GM12878 (cell line): ENCODE measurements around the gene TRH. TPM values are rescaled to one million over a fixed set of nuclear protein-coding genes. Genes with fewer than 3 reads are reported as not detected.

Experiments
- ATAC-seq: fragments of 200-7000 bp; cut with Tn5 transposase; 3 replicates; pipeline ENCODE4 v1.9.1; 2020; ENCODE audit warnings: mild to moderate bottlenecking, moderate library complexity
- BruUV-seq: library from RNA; stranded (reverse); fragments of 400-500 nt; replicated peaks from 2 replicates; lab custom pipeline; 2021; lab: Mats Ljungman, UMichigan
- CTCF ChIA-PET: fragments of 300-600 bp; sonication (Branson Sonifier 250); formaldehyde crosslinking; extraction: SDS; loops from one replicate; lab custom pipeline; 2021; ENCODE audit warnings: inconsistent platforms; lab: Yijun Ruan, JAX
- POLR2A ChIA-PET: fragments of 350-600 bp; formaldehyde crosslinking; extraction: SDS; loops from one replicate; lab custom pipeline; 2021; ENCODE audit warnings: inconsistent platforms; lab: Charles Lee
- RAD21 ChIA-PET: fragments of 300-600 bp; sonication (Branson Sonifier 250); formaldehyde crosslinking; loops from one replicate; lab custom pipeline; 2023; ENCODE audit warnings: antibody characterized with exemption; ENCODE audit not compliant: unreplicated experiment; lab: Charles Lee
- SMC1A ChIA-PET: fragments of 300-600 bp; sonication (Branson Sonifier 250); formaldehyde crosslinking; loops from one replicate; lab custom pipeline; 2023; ENCODE audit not compliant: unreplicated experiment, uncharacterized antibody; lab: Charles Lee
- DNase-seq: peaks from one replicate; pipeline ENCODE4 v3.0.0-alpha.2; 2011; ENCODE audit warnings: low read depth, low spot score
- FAIRE-seq: peaks from 3 replicates; lab custom pipeline; 2011; peaks lifted over from hg19 to GRCh38; lab: Jason Lieb, UNC
- H2AFZ ChIP-seq: 2 replicates; pipeline ENCODE4 v1.6.0; 2011; ENCODE audit warnings: low read depth, low read length, control low read depth; ENCODE audit not compliant: control insufficient read depth
- H3K27ac ChIP-seq: 2 replicates; pipeline ENCODE4 v1.5.1; 2011; ENCODE audit warnings: control low read depth; ENCODE audit not compliant: control insufficient read depth, insufficient read depth
- H3K27me3 ChIP-seq, 2 experiments: replicated peaks in 1 of 2; 2 replicates each; pipeline versions ENCODE4 v1.6.0 to v1.6.1; 2011; ENCODE audit warnings: low read length in 1 of 2; ENCODE audit not compliant: control insufficient read depth in 2 of 2, insufficient read depth in 2 of 2
- H3K36me3 ChIP-seq, 2 experiments: 2 replicates each; pipeline ENCODE4 v1.5.1; 2011; ENCODE audit warnings: low read length in 1 of 2; ENCODE audit not compliant: control insufficient read depth in 2 of 2, insufficient read depth in 2 of 2
- H3K4me1 ChIP-seq: 2 replicates; pipeline ENCODE4 v1.6.1; 2011; ENCODE audit warnings: mild to moderate bottlenecking, low read length, moderate library complexity, mixed read lengths; ENCODE audit not compliant: control insufficient read depth, insufficient read depth
- H3K4me2 ChIP-seq: 2 replicates; pipeline ENCODE4 v1.6.0; 2011; ENCODE audit warnings: control low read depth; ENCODE audit not compliant: control insufficient read depth, insufficient read depth
- H3K4me3 ChIP-seq: fragments of 200-600 bp; sonication (generic); 2 replicates; pipeline ENCODE4 v1.5.1; 2016
- H3K79me2 ChIP-seq: 2 replicates; pipeline ENCODE4 v1.6.0; 2011; ENCODE audit warnings: low read length; ENCODE audit not compliant: control insufficient read depth, insufficient read depth
- H3K9ac ChIP-seq: 2 replicates; pipeline ENCODE4 v1.8.0; 2011; ENCODE audit warnings: low read length, control low read depth, mixed read lengths; ENCODE audit not compliant: control insufficient read depth, insufficient read depth
- H3K9me3 ChIP-seq: replicated peaks from 3 replicates; pipeline ENCODE4 v1.5.1; 2011; ENCODE audit warnings: mild to moderate bottlenecking, low read length; ENCODE audit not compliant: control insufficient read depth, insufficient read depth
- H4K20me1 ChIP-seq: 2 replicates; pipeline ENCODE4 v1.6.0; 2011; ENCODE audit not compliant: control insufficient read depth, insufficient read depth
- CTCF ChIP-seq, 3 experiments: IDR thresholded peaks in 2 of 3; conservative IDR thresholded peaks in 1 of 3; 2 replicates each; pipeline ENCODE4 v1.5.1; 2011; ENCODE audit warnings: low read depth in 3 of 3, low read length in 3 of 3, mild to moderate bottlenecking in 3 of 3, control low read depth in 2 of 3, moderate library complexity in 2 of 3, inconsistent platforms in 1 of 3, mixed read lengths in 1 of 3; ENCODE audit not compliant: control insufficient read depth in 2 of 3, insufficient read depth in 1 of 3; ENCODE audit errors: extremely low read depth in 1 of 3
- FOXM1 ChIP-seq: IDR thresholded peaks from 2 replicates; pipeline ENCODE4 v1.6.1; 2012; ENCODE audit warnings: low read depth, mild to moderate bottlenecking, inconsistent platforms, low read length, moderate library complexity
- PAX8 ChIP-seq: fragments of 450-650 bp; IDR thresholded peaks from 2 replicates; pipeline ENCODE4 v1.6.1; 2017; ENCODE audit warnings: mild to moderate bottlenecking, moderate library complexity
- RAD21 ChIP-seq: IDR thresholded peaks from 2 replicates; pipeline ENCODE4 v1.6.1; 2011; ENCODE audit warnings: mild to moderate bottlenecking, low read depth, low read length, moderate library complexity; ENCODE audit not compliant: insufficient read depth
- RFX5 ChIP-seq: IDR thresholded peaks from 2 replicates; pipeline ENCODE4 v1.6.1; 2011; ENCODE audit warnings: low read depth, low read length, improper control_type of control experiment
- SMC3 ChIP-seq: IDR thresholded peaks from 2 replicates; pipeline ENCODE4 v1.6.1; 2011; ENCODE audit warnings: low read length, improper control_type of control experiment, borderline replicate concordance
- YY1 ChIP-seq: IDR thresholded peaks from 2 replicates; pipeline ENCODE4 v1.6.1; 2011; ENCODE audit warnings: low read depth, mild to moderate bottlenecking, low read length
- ZNF207 ChIP-seq: fragments of 450-650 bp; IDR thresholded peaks from 2 replicates; pipeline ENCODE4 v1.6.1; 2014; ENCODE audit warnings: antibody characterized with exemption, mild to moderate bottlenecking, borderline replicate concordance
- WGBS: methylation state at CpG from one replicate; pipeline ENCODE4 v1.1.6; 2016; ENCODE audit warnings: low lambda C conversion rate; ENCODE audit not compliant: insufficient replicate concordance, insufficient coverage; ENCODE audit errors: missing lambda C conversion rate; 5-methylcytosine and 5-hydroxymethylcytosine counted together
- in situ Hi-C: fragments of 300-500 bp; cut with MboI; formaldehyde crosslinking; loops from 9 replicates; pipeline ENCODE4 v1.14.3; 2018; ENCODE audit warnings: mixed read lengths
- intact Hi-C: fragments of 100-400 bp; cut with micrococcal nuclease; formaldehyde crosslinking; loops from one replicate; pipeline ENCODE4 v1.14.2; 2022; ENCODE audit not compliant: unreplicated experiment
- polyA plus RNA-seq, 11 experiments: library from polyadenylated mRNA; depleted of rRNA in 4 of 11; unstranded in 6 of 11; stranded (reverse) in 5 of 11; fragments of >200 nt; fragmentation: Nextera tagmentation in 4 of 11; fragmentation: Illumina TruSeq in 1 of 11; extraction: Ambion mirVana in 4 of 11; extraction: Trizol in 1 of 11; gene quantifications; 1 replicate in 1 of 11; 2 replicates in 10 of 11; pipeline versions ENCODE4 v1.2.1 to v1.2.3, GENCODE V29; 2011 to 2016; ENCODE audit warnings: inconsistent platforms in 2 of 11, missing spikeins in 2 of 11, low read depth in 1 of 11
- total RNA-seq, 4 experiments: library from RNA; depleted of rRNA in 3 of 4; stranded (reverse); fragments of >200 nt in 3 of 4; fragmentation: Illumina TruSeq in 1 of 4; extraction: Trizol in 1 of 4; gene quantifications; 2 replicates each; pipeline versions ENCODE4 v1.2.1 to v1.2.3, GENCODE V29; 2013 to 2021
- TF ChIP-seq, protein P1 (sequence below): fragments of 450-650 bp; IDR thresholded peaks from 2 replicates; pipeline ENCODE4 v1.6.1; 2016; ENCODE audit warnings: mild to moderate bottlenecking

TRH gene
- total and polyA plus RNA-seq, 10 of the 15 experiments (the other 5 are each of a cell fraction or from before 2014, with no cell fraction given) = not detected

GRCh38 chr3:129934234-129935123 lies 40.0 kb upstream of the TRH start:
- 20% methylated on average over 20 of the region's 20 CpGs for WGBS
- Histone ChIP-seq H3K36me3 (no peaks in the 10 kb centered on the region), H4K20me1 (no peaks in the 10 kb centered on the region), H3K4me2 (no peak overlapping the region), H3K27ac (no peak overlapping the region), H2AFZ (no peak overlapping the region), H3K9me3 (no peaks in the 10 kb centered on the region; the same call in none of the 3 replicates), H3K4me1 (no peaks in the 10 kb centered on the region), H3K9ac (no peak overlapping the region), H3K4me3 (no peak overlapping the region), H3K79me2 (no peaks in the 10 kb centered on the region), H3K27me3 (no peaks in the 10 kb centered on the region)
- POLR2A ChIA-PET = no interaction called here
- peak; percentile 73 for FAIRE-seq
- TF ChIP-seq SMC3 (peak; percentile 83), CTCF (IDR thresholded peaks at IDR 0.05 in 2 of 3, conservative IDR thresholded peaks at IDR 0.05 in 1 of 3; ENCODE audit: control insufficient read depth in 2 of 3, extremely low read depth in 1 of 3, insufficient read depth in 1 of 3, low read depth in 3 of 3, low read length in 3 of 3) (peak; percentile 82 to 86 (median 85)), PAX8 (no peak), YY1 (0 out of 2 replicates have a peak, but pooled peaks have one; percentile 26), ZNF207 (no peak), FOXM1 (0 out of 2 replicates have a peak, but pooled peaks have one; percentile 6), RFX5 (no peak), RAD21 (peak; percentile 92)
- TF ChIP-seq, protein P1, sequence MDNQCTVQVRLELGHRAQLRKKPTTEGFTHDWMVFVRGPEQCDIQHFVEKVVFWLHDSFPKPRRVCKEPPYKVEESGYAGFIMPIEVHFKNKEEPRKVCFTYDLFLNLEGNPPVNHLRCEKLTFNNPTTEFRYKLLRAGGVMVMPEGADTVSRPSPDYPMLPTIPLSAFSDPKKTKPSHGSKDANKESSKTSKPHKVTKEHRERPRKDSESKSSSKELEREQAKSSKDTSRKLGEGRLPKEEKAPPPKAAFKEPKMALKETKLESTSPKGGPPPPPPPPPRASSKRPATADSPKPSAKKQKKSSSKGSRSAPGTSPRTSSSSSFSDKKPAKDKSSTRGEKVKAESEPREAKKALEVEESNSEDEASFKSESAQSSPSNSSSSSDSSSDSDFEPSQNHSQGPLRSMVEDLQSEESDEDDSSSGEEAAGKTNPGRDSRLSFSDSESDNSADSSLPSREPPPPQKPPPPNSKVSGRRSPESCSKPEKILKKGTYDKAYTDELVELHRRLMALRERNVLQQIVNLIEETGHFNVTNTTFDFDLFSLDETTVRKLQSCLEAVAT = 0 out of 2 replicates have a peak, but pooled peaks have one; percentile 39
- SMC1A ChIA-PET = interaction anchor here (1.0 to 2.3 kb wide), 4 partner anchors 276 to 444 kb away, joined by 3 to 8 read pairs (median 4); no protein-coding TSS in a partner anchor
- DNase-seq = no peak
- ATAC-seq = peak; percentile 63
- RAD21 ChIA-PET = interaction anchor here (0.9 to 1.5 kb wide), 5 partner anchors 14 to 444 kb away, joined by 3 to 6 read pairs (median 4); no protein-coding TSS in a partner anchor
- intact Hi-C loops = loop anchor here (1.0 to 2.0 kb wide), 4 partner anchors 106 to 444 kb away; no protein-coding TSS in a partner anchor
- CTCF ChIA-PET = interaction anchor here (0.8 to 3.1 kb wide), 18 partner anchors 9 to 551 kb away, joined by 3 to 21 read pairs (median 4); partner anchors contain the start of gene RHO
- in situ Hi-C loops = loop anchor here (5.0 kb wide), 2 partner anchors 282 to 302 kb away; no protein-coding TSS in a partner anchor
- BruUV-seq = no TSS peak
